HCT116 (cell line): ENCODE results near the gene ITIH1. TPM values are rescaled to one million over a fixed set of nuclear protein-coding genes. Genes with fewer than 3 reads are reported as not detected.

Experiments used
- ATAC-seq: fragments of 200-7000 bp; cut with Tn5 transposase; 2 replicates; pipeline ENCODE4 v1.9.1; 2020; ENCODE audit warnings: mild to moderate bottlenecking, moderate library complexity
- BruUV-seq: library from RNA; stranded (reverse); fragments of 400-500 nt; replicated peaks from 2 replicates; lab custom pipeline; 2021; lab: Mats Ljungman, UMichigan
- CTCF ChIA-PET: fragments of 300-600 bp; sonication (Branson Sonifier 250); formaldehyde crosslinking; loops from one replicate; lab custom pipeline; 2021; ENCODE audit warnings: antibody characterized with exemption; lab: Charles Lee
- POLR2A ChIA-PET: fragments of 300-600, 350-600 bp; sonication (Branson Sonifier 250); formaldehyde crosslinking; loops from one replicate; lab custom pipeline; 2021; ENCODE audit warnings: antibody characterized with exemption; lab: Charles Lee
- RAD21 ChIA-PET, 2 experiments: fragments of 300-600 bp; sonication (Branson Sonifier 250); formaldehyde crosslinking; loops; one replicate each; lab custom pipeline; 2023; ENCODE audit warnings: low total read pairs in 2 of 2; ENCODE audit not compliant: uncharacterized antibody in 2 of 2, unreplicated experiment in 2 of 2, low non-redundant PET in 1 of 2; lab: Charles Lee
- DNase-seq: peaks from one replicate; pipeline ENCODE4 v3.0.0-alpha.2; 2010; ENCODE audit warnings: low read depth, low spot score
- H2AFZ ChIP-seq: fragments of 200-600 bp; shearing (Covaris generic), sonication (generic); 2 replicates; pipeline ENCODE4 v1.6.1; 2017; ENCODE audit warnings: low read depth, mixed run types, mixed read lengths, antibody characterized with exemption, low read length; ENCODE audit not compliant: poor library complexity, severe bottlenecking
- H3K27ac ChIP-seq: 2 replicates; pipeline ENCODE4 v1.5.1; 2012; ENCODE audit warnings: low read depth, low read length
- H3K27me3 ChIP-seq: fragments of 200-600 bp; sonication (generic); 2 replicates; pipeline ENCODE4 v1.6.1; 2016; ENCODE audit warnings: mixed run types, low read length, mixed read lengths; ENCODE audit not compliant: insufficient read depth
- H3K36me3 ChIP-seq, 2 experiments: fragments of 200-500 bp in 1 of 2; fragments of 200-600 bp in 1 of 2; sonication (Bioruptor generic) in 1 of 2; sonication (generic) in 1 of 2; 2 replicates each; pipeline versions ENCODE4 v1.5.1 to v1.6.1; 2014 to 2016; ENCODE audit warnings: low read length in 2 of 2, inconsistent platforms in 1 of 2, mixed read lengths in 1 of 2, mixed run types in 1 of 2; ENCODE audit not compliant: insufficient read depth in 2 of 2, control insufficient read depth in 1 of 2
- H3K4me1 ChIP-seq, 2 experiments: fragments of 200-600 bp in 1 of 2; sonication (generic) in 1 of 2; 2 replicates each; pipeline versions ENCODE4 v1.5.1 to v1.6.1; 2012 to 2017; ENCODE audit warnings: low read length in 2 of 2, inconsistent platforms in 1 of 2, mild to moderate bottlenecking in 1 of 2, mixed read lengths in 1 of 2, mixed run types in 1 of 2, moderate library complexity in 1 of 2; ENCODE audit not compliant: insufficient read depth in 2 of 2, control insufficient read depth in 1 of 2
- H3K4me2 ChIP-seq: fragments of 200-600 bp; sonication (generic); 2 replicates; pipeline ENCODE4 v1.6.1; 2017; ENCODE audit warnings: mixed run types, low read length, mixed read lengths
- H3K4me3 ChIP-seq, 2 experiments: fragments of 200-600 bp in 1 of 2; sonication (generic) in 1 of 2; replicated peaks in 1 of 2; 2 replicates each; pipeline ENCODE4 v1.5.1; 2011 to 2016; ENCODE audit warnings: low read length in 2 of 2, control low read depth in 1 of 2, low read depth in 1 of 2, mild to moderate bottlenecking in 1 of 2, mixed read lengths in 1 of 2, mixed run types in 1 of 2
- H3K79me2 ChIP-seq: fragments of 200-600 bp; sonication (generic); 2 replicates; pipeline ENCODE4 v1.6.1; 2017; ENCODE audit warnings: mild to moderate bottlenecking, mixed run types, low read length, moderate library complexity, mixed read lengths; ENCODE audit not compliant: insufficient read depth
- H3K9ac ChIP-seq: fragments of 200-600 bp; sonication (generic); 2 replicates; pipeline ENCODE4 v1.6.1; 2016; ENCODE audit warnings: low read length, mixed read lengths
- H3K9me2 ChIP-seq: fragments of 200-600 bp; sonication (generic), shearing (Covaris generic); 2 replicates; pipeline ENCODE4 v1.6.1; 2017; ENCODE audit warnings: mixed run types, mild to moderate bottlenecking, moderate library complexity; ENCODE audit not compliant: insufficient read depth
- H3K9me3 ChIP-seq, 2 experiments: fragments of 200-500 bp in 1 of 2; fragments of 200-600 bp in 1 of 2; sonication (Bioruptor generic) in 1 of 2; sonication (generic) in 1 of 2; 2 replicates each; pipeline ENCODE4 v1.6.1; 2014 to 2017; ENCODE audit warnings: low read length in 2 of 2, mixed read lengths in 2 of 2, inconsistent platforms in 1 of 2, low read depth in 1 of 2, mild to moderate bottlenecking in 1 of 2, mixed run types in 1 of 2, moderate library complexity in 1 of 2; ENCODE audit not compliant: control insufficient read depth in 1 of 2, insufficient read depth in 1 of 2
- H4K20me1 ChIP-seq: fragments of 200-600 bp; sonication (generic), shearing (Covaris generic); 2 replicates; pipeline ENCODE4 v1.6.1; 2017; ENCODE audit warnings: mixed run types, mild to moderate bottlenecking, moderate library complexity; ENCODE audit not compliant: insufficient read depth
- CEBPB ChIP-seq: IDR thresholded peaks from 2 replicates; pipeline ENCODE4 v1.6.1; 2012; ENCODE audit warnings: low read depth
- CTCF ChIP-seq, 3 experiments: fragments of 200-600 bp in 1 of 3; sonication (generic) in 1 of 3; IDR thresholded peaks in 2 of 3; conservative IDR thresholded peaks in 1 of 3; 2 replicates each; pipeline ENCODE4 v1.5.1; 2012 to 2017; ENCODE audit warnings: low read depth in 2 of 3, low read length in 2 of 3, antibody characterized with exemption in 1 of 3, borderline replicate concordance in 1 of 3, control low read depth in 1 of 3, mild to moderate bottlenecking in 1 of 3, mixed read lengths in 1 of 3, mixed run types in 1 of 3, moderate library complexity in 1 of 3; ENCODE audit not compliant: insufficient read depth in 1 of 3
- EGR1 ChIP-seq: IDR thresholded peaks from 2 replicates; pipeline ENCODE4 v1.6.1; 2012; ENCODE audit warnings: low read depth
- ELF1 ChIP-seq: IDR thresholded peaks from 2 replicates; pipeline ENCODE4 v1.6.1; 2012; ENCODE audit warnings: low read depth, borderline replicate concordance
- EZH2 ChIP-seq: fragments of 200-600 bp; sonication (generic); IDR thresholded peaks from 2 replicates; pipeline ENCODE4 v1.6.1; 2017; ENCODE audit warnings: antibody characterized with exemption, mixed run types
- FOSL1 ChIP-seq: IDR thresholded peaks from 2 replicates; pipeline ENCODE4 v1.6.1; 2012; ENCODE audit warnings: low read depth
- SIN3A ChIP-seq: IDR thresholded peaks from 2 replicates; pipeline ENCODE4 v1.6.1; 2012; ENCODE audit warnings: low read depth
- TCF7L2 ChIP-seq: IDR thresholded peaks from 2 replicates; pipeline ENCODE4 v1.7.0; 2011; ENCODE audit warnings: borderline replicate concordance, inconsistent platforms; ENCODE audit not compliant: insufficient read depth, insufficient read length; ENCODE audit errors: extremely low read depth
- YY1 ChIP-seq: IDR thresholded peaks from 2 replicates; pipeline ENCODE4 v1.6.1; 2011; ENCODE audit warnings: low read length, low read depth, moderate library complexity, mild to moderate bottlenecking; ENCODE audit not compliant: insufficient replicate concordance; ENCODE audit errors: extremely low read depth
- intact Hi-C: fragments of 100-400 bp; cut with micrococcal nuclease; formaldehyde crosslinking; loops from 2 replicates; pipeline ENCODE4 v1.10.0; 2022
- total RNA-seq: library from RNA; stranded (reverse); gene quantifications from one replicate; pipeline ENCODE4 v1.2.1, GENCODE V29; 2021; ENCODE audit not compliant: unreplicated experiment

ITIH1 gene
- total RNA-seq, 1 experiment from 2014 or later = 0.37 TPM

DNA sequence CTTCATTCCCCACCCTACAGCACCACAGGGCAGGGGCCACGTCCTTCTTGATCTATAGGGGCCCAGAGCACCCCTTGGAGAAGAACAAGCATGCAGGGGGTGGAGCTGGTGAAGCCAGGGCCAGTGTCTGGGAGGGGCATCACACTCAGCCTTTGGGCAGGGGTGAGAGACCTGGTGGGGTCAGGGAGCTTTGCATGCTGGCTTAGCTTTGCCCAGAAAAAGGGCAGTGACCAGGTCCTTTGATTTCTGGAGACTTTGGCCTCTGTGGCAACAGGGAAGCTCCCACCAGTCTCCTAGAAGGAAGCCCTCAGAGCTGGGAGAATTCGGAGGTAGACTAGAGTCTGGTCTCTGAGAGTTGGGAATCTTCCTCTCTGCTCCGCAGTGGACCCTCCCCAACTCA lies 52.1 kb downstream of the ITIH1 start (continued):
- TF ChIP-seq YY1 = no peak

DNA sequence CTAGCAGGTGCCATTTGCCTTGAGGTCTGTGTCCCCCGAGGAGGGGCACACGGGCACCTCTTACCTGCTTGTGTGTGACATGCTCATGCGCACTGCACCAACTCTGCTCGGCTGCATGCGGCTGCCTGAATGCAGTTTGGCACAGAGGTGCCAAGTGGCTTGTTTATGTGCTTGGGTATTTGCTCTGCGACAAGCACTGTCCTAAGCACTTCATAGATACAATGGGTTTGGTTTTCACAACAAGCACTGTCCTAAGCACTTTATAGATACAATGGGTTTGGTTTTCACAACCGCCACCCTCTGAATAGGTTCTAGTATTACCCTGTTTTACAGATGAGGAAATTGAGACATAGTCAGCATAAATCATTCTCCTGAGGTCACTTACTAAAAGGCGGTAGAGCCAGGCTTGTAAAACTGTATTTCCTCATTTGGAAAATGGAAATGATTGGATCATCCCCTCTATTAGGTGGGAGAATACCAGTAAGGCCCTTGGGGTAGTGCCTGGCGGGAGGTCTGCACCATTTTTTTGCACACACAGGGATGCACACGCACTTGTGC lies 52.6 kb downstream of the ITIH1 start:
- no peaks in the 10 kb centered on the region for H3K9me3 ChIP-seq
- no peak overlapping the region for H3K27ac ChIP-seq
- H3K4me3 ChIP-seq = no peak overlapping the region
- no peak for ATAC-seq
- no peaks in the 10 kb centered on the region for H3K79me2 ChIP-seq
- ChIA-PET RAD21 (no interaction called here), POLR2A (no interaction called here), CTCF (no interaction called here)
- intact Hi-C loops = no loop called here
- no peak for TF ChIP-seq CEBPB
- no peak for TF ChIP-seq FOSL1
- TF ChIP-seq YY1 = no peak
- TF ChIP-seq TCF7L2 = no peak
- no peak for TF ChIP-seq ELF1
- no peak for TF ChIP-seq CTCF (IDR thresholded peaks at IDR 0.05 in 2 of 3, conservative IDR thresholded peaks at IDR 0.05 in 1 of 3; ENCODE audit: borderline replicate concordance in 1 of 3, insufficient read depth in 1 of 3, low read depth in 2 of 3, low read length in 2 of 3)
- no peak for TF ChIP-seq EZH2
- TF ChIP-seq EGR1 = no peak
- no peak for TF ChIP-seq SIN3A
- H3K9ac ChIP-seq = no peak overlapping the region
- H3K4me2 ChIP-seq = no peak overlapping the region
- peaks cover 20 to 22% of the 10 kb centered on the region in 2 experiments for H3K4me1 ChIP-seq
- no peaks in the 10 kb centered on the region for H3K9me2 ChIP-seq
- no peaks in the 10 kb centered on the region for H4K20me1 ChIP-seq
- no peaks in the 10 kb centered on the region for H3K27me3 ChIP-seq
- no TSS peak for BruUV-seq
- DNase-seq = no peak
- no peak overlapping the region for H2AFZ ChIP-seq
- no peaks in the 10 kb centered on the region for H3K36me3 ChIP-seq
